HepG2 (cell line): ENCODE results near the gene TAF1B. TPM values are rescaled to one million over a fixed set of nuclear protein-coding genes. Genes with fewer than 3 reads are reported as not detected.

ENCODE experiments used
- AGO1 ChIP-seq: fragments of 200-400 bp; formaldehyde crosslinking; IDR thresholded peaks from 2 replicates; pipeline ENCODE4 v1.6.1; 2017; ENCODE audit warnings: mild to moderate bottlenecking, low read depth, low read length, moderate library complexity; ENCODE audit not compliant: poor library complexity, severe bottlenecking
- ARNTL ChIP-seq: sonication (generic); formaldehyde crosslinking; IDR thresholded peaks from 2 replicates; pipeline ENCODE4 v1.4.0; 2020; ENCODE audit warnings: mild to moderate bottlenecking, missing genetic modification reagents
- GZF1 ChIP-seq: sonication (generic); formaldehyde crosslinking; IDR thresholded peaks from 2 replicates; pipeline ENCODE4 v1.5.1; 2020; ENCODE audit warnings: mild to moderate bottlenecking, missing genetic modification reagents
- JUNB ChIP-seq: sonication (generic); formaldehyde crosslinking; IDR thresholded peaks from 2 replicates; pipeline ENCODE4 v1.8.0; 2022; ENCODE audit warnings: missing genetic modification reagents, mild to moderate bottlenecking, borderline replicate concordance
- PCBP2 ChIP-seq: fragments of 200-400 bp; formaldehyde crosslinking; optimal IDR thresholded peaks from 2 replicates; pipeline ENCODE3; 2018; ENCODE audit warnings: low read length, low read depth; ENCODE audit not compliant: poor library complexity, severe bottlenecking
- PHF21A ChIP-seq: sonication (generic); formaldehyde crosslinking; IDR thresholded peaks from 2 replicates; pipeline ENCODE4 v1.5.0; 2020; ENCODE audit warnings: mild to moderate bottlenecking, missing genetic modification reagents
- POGZ ChIP-seq: sonication (generic); formaldehyde crosslinking; IDR thresholded peaks from 2 replicates; pipeline ENCODE4 v1.4.0; 2020; ENCODE audit warnings: mild to moderate bottlenecking, missing genetic modification reagents
- SMYD3 ChIP-seq: sonication (generic); formaldehyde crosslinking; IDR thresholded peaks from 2 replicates; pipeline ENCODE4 v1.8.1; 2023; ENCODE audit warnings: mild to moderate bottlenecking, missing genetic modification reagents
- SOX13 ChIP-seq, 3 experiments: fragments of 450-650 bp in 1 of 3; sonication (generic) in 1 of 3; formaldehyde crosslinking in 1 of 3; IDR thresholded peaks in 2 of 3; conservative IDR thresholded peaks in 1 of 3; 2 replicates each; pipeline versions ENCODE4 v1.5.0 to v1.6.1; 2016 to 2020; ENCODE audit warnings: antibody characterized with exemption in 1 of 3, mild to moderate bottlenecking in 1 of 3, missing compliant biosample characterization in 1 of 3, missing genetic modification reagents in 1 of 3, moderate library complexity in 1 of 3
- SRSF9 ChIP-seq: fragments of 200-400 bp; formaldehyde crosslinking; IDR thresholded peaks from 2 replicates; pipeline ENCODE4 v1.6.1; 2018; ENCODE audit warnings: borderline replicate concordance, mild to moderate bottlenecking, low read depth, low read length; ENCODE audit not compliant: insufficient read depth, poor library complexity, severe bottlenecking
- TBL1XR1 ChIP-seq: fragments of 150-350 bp; IDR thresholded peaks from 2 replicates; pipeline ENCODE4 v1.6.1; 2014; ENCODE audit warnings: borderline replicate concordance, low read length; ENCODE audit not compliant: partially characterized antibody
- ZMYM3 ChIP-seq: sonication (generic); formaldehyde crosslinking; IDR thresholded peaks from 2 replicates; pipeline ENCODE4 v1.5.1; 2020; ENCODE audit warnings: mild to moderate bottlenecking, missing genetic modification reagents
- ZNF292 ChIP-seq: sonication (generic); formaldehyde crosslinking; IDR thresholded peaks from 2 replicates; pipeline ENCODE4 v1.8.1; 2022; ENCODE audit warnings: mild to moderate bottlenecking, low read depth, missing genetic modification reagents, borderline replicate concordance
- ZNF33B ChIP-seq: sonication (generic); formaldehyde crosslinking; IDR thresholded peaks from 2 replicates; pipeline ENCODE4 v1.5.1; 2020; ENCODE audit warnings: mild to moderate bottlenecking, missing genetic modification reagents
- ZNF44 ChIP-seq: sonication (generic); formaldehyde crosslinking; IDR thresholded peaks from 2 replicates; pipeline ENCODE4 v1.5.1; 2020; ENCODE audit warnings: mild to moderate bottlenecking, missing genetic modification reagents
- ZNF629 ChIP-seq: sonication (generic); formaldehyde crosslinking; conservative IDR thresholded peaks from 2 replicates; pipeline ENCODE4 v1.5.0; 2020; ENCODE audit warnings: missing genetic modification reagents
- ZNF747 ChIP-seq: sonication (generic); formaldehyde crosslinking; IDR thresholded peaks from 2 replicates; pipeline ENCODE4 v1.8.1; 2023; ENCODE audit warnings: missing genetic modification reagents, mild to moderate bottlenecking, borderline replicate concordance
- ZNF891 ChIP-seq: sonication (generic); formaldehyde crosslinking; IDR thresholded peaks from 2 replicates; pipeline ENCODE4 v1.5.0; 2020; ENCODE audit warnings: mild to moderate bottlenecking, missing genetic modification reagents
- ZZZ3 ChIP-seq: sonication (generic); formaldehyde crosslinking; IDR thresholded peaks from 2 replicates; pipeline ENCODE4 v1.4.0; 2020; ENCODE audit warnings: missing genetic modification reagents, mild to moderate bottlenecking, borderline replicate concordance
- polyA plus RNA-seq, 8 experiments: library from polyadenylated mRNA; depleted of rRNA in 3 of 8; stranded (reverse) in 7 of 8; unstranded in 1 of 8; fragments of >200 nt; fragmentation: Illumina TruSeq in 4 of 8; extraction: Trizol in 4 of 8; gene quantifications; 2 replicates each; pipeline versions ENCODE4 v1.2.1 to v1.2.3, GENCODE V29; 2011 to 2016; ENCODE audit warnings: low read depth in 4 of 8, missing spikeins in 1 of 8, mixed read lengths in 1 of 8; ENCODE audit not compliant: insufficient read depth in 1 of 8
- total RNA-seq, 5 experiments: library from RNA; depleted of rRNA; stranded (reverse); fragments of >200 nt; fragmentation: Illumina TruSeq; extraction: Trizol; gene quantifications; 2 replicates each; pipeline ENCODE4 v1.2.3, GENCODE V29; 2016; ENCODE audit warnings: low read depth in 1 of 5
- TF ChIP-seq, protein P1 (sequence below): sonication (generic); formaldehyde crosslinking; IDR thresholded peaks from 2 replicates; pipeline ENCODE4 v1.8.1; 2023; ENCODE audit warnings: missing genetic modification reagents, mild to moderate bottlenecking, borderline replicate concordance
- TF ChIP-seq, protein P2 (sequence below): sonication (generic); formaldehyde crosslinking; IDR thresholded peaks from 2 replicates; pipeline ENCODE4 v1.4.0; 2020; ENCODE audit warnings: missing genetic modification reagents, borderline replicate concordance
- TF ChIP-seq, protein P3 (sequence below): fragments of 450-650 bp; IDR thresholded peaks from 2 replicates; pipeline ENCODE4 v1.6.1; 2016
- TF ChIP-seq, protein P4 (sequence below): sonication (generic); formaldehyde crosslinking; IDR thresholded peaks from 2 replicates; pipeline ENCODE4 v1.5.0; 2020; ENCODE audit warnings: missing genetic modification reagents, mild to moderate bottlenecking, borderline replicate concordance
- TF ChIP-seq, protein P5 (sequence below): IDR thresholded peaks from 2 replicates; pipeline ENCODE4 v1.6.1; 2016

TAF1B gene
- total and polyA plus RNA-seq, 2 of the 13 experiments (the other 11 are each of a cell fraction or from before 2014, with no cell fraction given) = 13.3 to 27.7 TPM

DNA sequence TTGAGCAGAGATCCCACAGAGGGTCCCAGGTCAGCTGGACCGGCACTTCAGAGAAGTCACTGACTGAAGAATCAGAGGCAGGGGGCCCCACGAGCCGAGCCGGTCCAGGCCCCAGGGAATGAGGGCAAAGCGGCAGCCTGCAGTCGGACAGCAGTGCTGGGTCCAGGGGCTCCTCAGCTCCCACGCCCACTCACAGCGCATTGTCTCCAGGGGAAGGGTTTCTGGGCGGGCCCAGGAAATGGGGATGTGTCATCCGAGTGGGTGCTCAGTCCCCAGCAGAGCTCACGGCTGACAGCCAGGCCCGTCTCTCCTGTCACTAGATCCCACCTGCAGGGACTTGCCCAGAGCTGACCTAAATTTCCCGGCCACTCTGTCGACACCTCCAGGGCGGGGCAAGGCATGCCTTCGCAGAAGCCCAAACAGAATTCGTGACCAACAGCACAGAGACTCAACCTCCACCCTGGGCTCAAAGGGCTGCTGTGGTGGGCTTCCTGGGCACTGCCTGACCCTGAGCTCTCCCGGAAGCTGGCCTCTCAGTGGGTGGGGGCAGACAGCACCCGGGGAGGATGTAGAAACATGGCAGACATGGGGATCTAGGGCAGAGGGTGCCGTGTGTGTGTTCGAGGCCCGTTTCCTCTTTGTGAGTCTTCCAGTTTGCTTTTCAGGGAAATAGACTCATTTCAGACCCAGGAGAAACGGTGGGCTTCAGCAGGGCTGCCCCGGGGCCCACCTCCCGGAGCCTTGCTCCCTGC is 42.1 kb upstream of the TAF1B start (continued):
- TF ChIP-seq ZZZ3 (CRISPR knock-in tag) (no peak; the same call in 1 of the 2 replicates), JUNB (no peak), GZF1 (CRISPR knock-in tag) (no peak), SMYD3 (CRISPR knock-in tag) (no peak), TBL1XR1 (no peak), PHF21A (CRISPR knock-in tag) (peak; percentile 62; the same call in 1 of the 2 replicates), ZMYM3 (peak; percentile 60), PCBP2 (no peak), ZNF44 (CRISPR knock-in tag) (no peak), ARNTL (CRISPR knock-in tag) (no peak), ZNF33B (no peak), ZNF292 (CRISPR knock-in tag) (peak; percentile 77), ZNF747 (CRISPR knock-in tag) (no peak), POGZ (no peak; the same call in 1 of the 2 replicates), SOX13 (IDR thresholded peaks at IDR 0.05) (no peak), SOX13 (CRISPR knock-in tag; conservative IDR thresholded peaks at IDR 0.05 in 1 of 2, IDR thresholded peaks at IDR 0.05 in 1 of 2) (no peak), ZNF629 (CRISPR knock-in tag) (no peak), ZNF891 (CRISPR knock-in tag) (no peak), SRSF9 (no peak), AGO1 (no peak)
- TF ChIP-seq, protein P1, sequence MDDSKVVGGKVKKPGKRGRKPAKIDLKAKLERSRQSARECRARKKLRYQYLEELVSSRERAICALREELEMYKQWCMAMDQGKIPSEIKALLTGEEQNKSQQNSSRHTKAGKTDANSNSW = no peak
- TF ChIP-seq, protein P2, sequence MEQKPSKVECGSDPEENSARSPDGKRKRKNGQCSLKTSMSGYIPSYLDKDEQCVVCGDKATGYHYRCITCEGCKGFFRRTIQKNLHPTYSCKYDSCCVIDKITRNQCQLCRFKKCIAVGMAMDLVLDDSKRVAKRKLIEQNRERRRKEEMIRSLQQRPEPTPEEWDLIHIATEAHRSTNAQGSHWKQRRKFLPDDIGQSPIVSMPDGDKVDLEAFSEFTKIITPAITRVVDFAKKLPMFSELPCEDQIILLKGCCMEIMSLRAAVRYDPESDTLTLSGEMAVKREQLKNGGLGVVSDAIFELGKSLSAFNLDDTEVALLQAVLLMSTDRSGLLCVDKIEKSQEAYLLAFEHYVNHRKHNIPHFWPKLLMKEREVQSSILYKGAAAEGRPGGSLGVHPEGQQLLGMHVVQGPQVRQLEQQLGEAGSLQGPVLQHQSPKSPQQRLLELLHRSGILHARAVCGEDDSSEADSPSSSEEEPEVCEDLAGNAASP (CRISPR knock-in tag) = peak; percentile 11; the same call in 1 of the 2 replicates
- TF ChIP-seq, protein P3, sequence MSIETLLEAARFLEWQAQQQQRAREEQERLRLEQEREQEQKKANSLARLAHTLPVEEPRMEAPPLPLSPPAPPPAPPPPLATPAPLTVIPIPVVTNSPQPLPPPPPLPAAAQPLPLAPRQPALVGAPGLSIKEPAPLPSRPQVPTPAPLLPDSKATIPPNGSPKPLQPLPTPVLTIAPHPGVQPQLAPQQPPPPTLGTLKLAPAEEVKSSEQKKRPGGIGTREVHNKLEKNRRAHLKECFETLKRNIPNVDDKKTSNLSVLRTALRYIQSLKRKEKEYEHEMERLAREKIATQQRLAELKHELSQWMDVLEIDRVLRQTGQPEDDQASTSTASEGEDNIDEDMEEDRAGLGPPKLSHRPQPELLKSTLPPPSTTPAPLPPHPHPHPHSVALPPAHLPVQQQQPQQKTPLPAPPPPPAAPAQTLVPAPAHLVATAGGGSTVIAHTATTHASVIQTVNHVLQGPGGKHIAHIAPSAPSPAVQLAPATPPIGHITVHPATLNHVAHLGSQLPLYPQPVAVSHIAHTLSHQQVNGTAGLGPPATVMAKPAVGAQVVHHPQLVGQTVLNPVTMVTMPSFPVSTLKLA = no peak
- TF ChIP-seq, protein P4, sequence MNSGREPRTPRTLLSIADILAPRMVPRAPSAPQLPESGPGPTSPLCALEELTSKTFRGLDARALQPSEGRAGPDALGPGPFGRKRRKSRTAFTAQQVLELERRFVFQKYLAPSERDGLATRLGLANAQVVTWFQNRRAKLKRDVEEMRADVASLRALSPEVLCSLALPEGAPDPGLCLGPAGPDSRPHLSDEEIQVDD (CRISPR knock-in tag) = peak; percentile 57; the same call in 1 of the 2 replicates
- TF ChIP-seq, protein P5, sequence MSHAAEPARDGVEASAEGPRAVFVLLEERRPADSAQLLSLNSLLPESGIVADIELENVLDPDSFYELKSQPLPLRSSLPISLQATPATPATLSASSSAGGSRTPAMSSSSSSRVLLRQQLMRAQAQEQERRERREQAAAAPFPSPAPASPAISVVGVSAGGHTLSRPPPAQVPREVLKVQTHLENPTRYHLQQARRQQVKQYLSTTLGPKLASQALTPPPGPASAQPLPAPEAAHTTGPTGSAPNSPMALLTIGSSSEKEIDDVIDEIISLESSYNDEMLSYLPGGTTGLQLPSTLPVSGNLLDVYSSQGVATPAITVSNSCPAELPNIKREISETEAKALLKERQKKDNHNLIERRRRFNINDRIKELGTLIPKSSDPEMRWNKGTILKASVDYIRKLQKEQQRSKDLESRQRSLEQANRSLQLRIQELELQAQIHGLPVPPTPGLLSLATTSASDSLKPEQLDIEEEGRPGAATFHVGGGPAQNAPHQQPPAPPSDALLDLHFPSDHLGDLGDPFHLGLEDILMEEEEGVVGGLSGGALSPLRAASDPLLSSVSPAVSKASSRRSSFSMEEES (CRISPR knock-in tag) = no peak
